GM21526 (cell line): Measurements from ENCODE around the gene OR6A2.
"Not testable (repeated sequence)": the region's sequence is repeated elsewhere in the genome, so short reads cannot be mapped to it uniquely, and the experiment has no call there.

Source experiments
- ATAC-seq: cut with Tn5 transposase; IDR thresholded peaks from one replicate; pipeline ENCODE4 v1.9.1; 2021; ENCODE audit warnings: moderate library complexity; ENCODE audit not compliant: unreplicated experiment, low FRiP score

Gene OR6A2

DNA sequence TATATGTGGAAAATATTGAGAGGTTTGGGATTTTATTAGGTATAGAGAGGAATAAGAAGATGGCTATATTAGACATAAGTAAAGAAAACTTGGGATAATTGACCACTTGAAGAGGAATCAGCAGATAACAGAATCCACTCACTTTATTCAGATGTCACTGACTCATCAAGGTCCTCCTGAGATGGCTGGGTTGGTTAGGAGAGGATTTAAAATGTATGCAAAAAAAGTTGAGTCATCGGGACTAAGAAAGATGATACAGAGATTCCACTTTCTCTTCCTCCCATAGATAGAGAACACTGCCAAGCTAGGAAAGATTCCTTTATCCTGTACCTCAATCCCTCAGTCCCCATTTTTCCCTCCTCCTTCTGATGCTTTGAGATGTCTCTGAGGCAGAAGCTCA is at the start of gene OR6A2:
Gene OR6A2 (minus strand): TSS at position 288 of the 400 bp plus-strand sequence. CDS start 3,981 bp downstream, outside the sequence.
- no peak for ATAC-seq

DNA sequence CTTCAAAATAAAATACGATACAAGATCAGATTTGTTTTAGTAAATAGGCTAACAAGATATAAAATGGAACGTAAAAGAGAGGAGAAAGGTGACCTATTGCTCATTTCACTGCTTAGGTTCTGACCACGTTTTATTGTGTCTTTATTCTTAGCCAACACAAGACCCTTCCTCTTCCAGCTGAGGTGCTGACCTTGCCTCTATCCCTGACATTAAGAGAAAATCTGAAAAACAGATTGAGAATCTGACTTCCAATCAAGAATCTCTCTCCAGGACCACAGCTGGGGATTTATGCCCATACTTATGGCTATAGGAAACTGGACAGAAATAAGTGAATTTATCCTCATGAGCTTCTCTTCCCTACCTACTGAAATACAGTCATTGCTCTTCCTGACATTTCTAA is 45.9 kb upstream of the OR6A2 start, which contains the start of gene OR10A5:
Gene OR10A5 (plus strand): TSS at position 301 of the 400 bp plus-strand sequence. CDS start 0 bp downstream, at position 301.
- no peak for ATAC-seq

DNA sequence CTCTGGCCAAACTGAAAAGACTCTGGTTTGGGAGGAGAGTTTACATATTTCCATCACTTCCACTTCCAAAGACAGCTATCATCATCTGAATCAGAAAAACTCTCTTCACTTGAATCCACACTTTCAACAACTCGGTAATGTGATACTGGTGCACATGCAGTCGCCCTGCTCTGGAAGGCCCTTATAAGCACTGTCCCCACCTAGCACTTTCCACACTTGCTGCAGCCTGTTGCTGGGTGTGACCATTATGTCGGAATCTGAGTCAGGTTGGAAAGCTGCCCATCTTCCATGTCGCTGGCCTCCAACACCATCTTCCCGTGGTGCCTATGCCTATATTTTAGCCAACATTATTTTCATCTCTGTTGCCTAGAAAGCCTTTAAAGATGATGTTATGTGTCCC is 44.9 kb upstream of the OR6A2 start:
- no peak for ATAC-seq

DNA sequence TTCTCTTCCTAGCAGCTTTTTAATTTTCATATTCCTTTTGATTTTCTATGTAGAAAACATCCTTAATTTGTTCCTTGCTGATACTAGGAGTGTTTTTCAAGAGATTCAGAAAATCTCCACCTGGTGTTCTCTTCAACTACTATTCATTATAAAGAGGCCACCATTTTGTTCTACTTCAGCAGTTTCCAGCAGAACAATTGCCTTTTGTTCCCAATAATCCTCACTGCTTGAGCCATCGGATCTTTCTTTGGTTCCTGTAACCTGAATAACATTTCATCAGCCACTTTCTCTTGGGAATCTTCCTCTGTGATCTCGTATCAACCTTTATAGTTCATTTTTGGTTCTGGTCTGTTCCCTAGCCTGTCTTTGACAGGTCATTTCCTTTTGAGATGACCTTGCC is 44.2 kb upstream of the OR6A2 start:
- no peak for ATAC-seq

DNA sequence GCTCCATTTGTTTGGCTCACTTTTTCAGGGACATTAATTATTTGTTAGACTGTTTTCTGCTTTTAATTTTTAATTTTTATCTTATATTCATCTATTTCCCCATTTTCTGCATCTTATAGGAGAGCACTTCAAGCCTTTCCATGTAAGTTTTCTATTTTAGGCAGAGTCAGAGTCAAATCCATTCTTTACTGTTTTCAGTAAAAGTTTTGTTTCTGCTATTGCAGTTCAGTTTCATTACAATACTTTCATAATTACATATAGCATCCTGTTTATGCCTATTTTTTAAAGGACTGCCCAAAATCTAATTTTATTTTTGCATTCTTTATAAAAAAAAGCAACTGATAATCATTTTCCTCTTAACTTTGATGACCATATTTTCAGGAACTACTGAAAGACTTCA is 42.2 kb upstream of the OR6A2 start:
- ATAC-seq: no peak

DNA sequence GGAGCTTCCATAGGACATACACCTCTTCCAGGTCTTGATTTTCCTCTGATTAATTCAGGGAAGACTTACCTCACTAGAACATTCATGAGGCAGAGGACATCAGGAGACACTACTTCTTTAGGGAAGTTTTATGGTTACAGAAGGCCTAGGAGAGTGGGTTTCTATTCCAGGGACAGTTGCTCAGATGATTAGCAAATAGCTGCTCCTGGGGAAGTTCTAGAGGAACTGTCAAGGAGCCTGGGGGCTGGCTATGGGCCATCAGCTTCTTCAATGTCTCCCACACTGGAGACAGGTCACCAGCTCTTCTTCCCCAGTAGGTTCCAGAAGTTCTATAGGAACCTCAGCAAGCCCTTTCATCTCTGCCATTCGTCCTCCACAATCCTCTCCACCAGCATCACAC is 34.5 kb upstream of the OR6A2 start:
- ATAC-seq: no peak

DNA sequence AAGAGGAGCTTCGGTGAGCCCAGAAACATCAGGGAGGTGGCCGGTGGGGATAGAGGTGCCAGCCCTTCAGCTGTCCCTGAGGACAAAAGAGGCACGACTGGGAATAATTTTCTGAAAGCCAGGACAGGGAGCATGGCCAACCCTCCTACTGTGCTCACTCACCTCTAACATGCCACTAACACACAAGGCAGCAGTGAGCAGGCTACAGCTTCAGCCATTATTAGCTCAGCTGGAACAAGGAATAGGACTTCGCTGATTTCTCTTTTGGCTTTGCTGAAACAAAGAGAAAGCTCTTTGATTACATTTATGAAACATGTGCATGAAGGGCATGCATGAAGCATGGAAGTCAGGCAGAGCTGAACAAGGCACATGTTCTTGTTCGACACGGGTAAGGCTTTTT is 33.9 kb upstream of the OR6A2 start:
- no peak for ATAC-seq

DNA sequence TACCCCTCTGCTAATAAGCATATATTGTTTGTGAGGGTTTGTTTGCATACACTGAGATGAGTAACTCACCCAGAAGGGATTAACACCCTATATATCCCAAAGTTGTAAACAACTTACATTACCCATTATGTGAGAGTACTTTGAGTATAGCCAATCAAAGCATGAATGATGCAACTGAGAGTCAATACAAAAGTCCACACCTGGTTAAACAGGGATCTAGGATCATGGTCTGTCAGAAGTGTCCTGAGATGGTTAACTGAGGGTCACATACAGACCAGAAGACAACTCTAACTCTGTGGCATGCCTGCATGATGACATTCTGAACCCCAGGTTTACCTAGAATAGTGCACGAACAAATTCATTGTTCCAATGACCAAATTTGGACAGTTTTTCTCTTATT is 28.6 kb upstream of the OR6A2 start:
- no peak for ATAC-seq

DNA sequence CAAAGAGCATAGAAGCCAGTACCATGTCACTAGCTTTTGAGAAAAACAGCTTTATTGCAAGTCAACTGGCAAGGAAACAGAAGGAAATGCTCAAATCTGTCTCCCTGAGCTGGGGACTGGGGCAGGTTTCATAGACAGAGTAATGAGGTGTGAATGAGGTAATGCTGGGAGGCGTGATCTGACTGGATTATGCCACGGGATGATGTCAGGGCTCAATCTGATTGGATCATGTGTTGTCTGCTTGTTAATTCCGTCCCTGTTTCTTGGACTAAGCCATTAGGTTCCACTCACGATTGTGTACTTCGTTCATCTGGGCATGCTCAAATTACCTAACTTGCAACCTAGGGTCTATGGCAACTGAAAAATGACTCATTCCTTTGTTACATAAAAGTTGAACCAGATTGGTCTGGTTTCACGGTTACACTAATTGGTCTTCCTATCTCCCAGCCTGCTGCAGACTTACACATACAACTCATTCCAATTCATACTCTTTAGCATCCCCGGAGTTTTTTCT is 25.8 kb upstream of the OR6A2 start:
- no peak for ATAC-seq

DNA sequence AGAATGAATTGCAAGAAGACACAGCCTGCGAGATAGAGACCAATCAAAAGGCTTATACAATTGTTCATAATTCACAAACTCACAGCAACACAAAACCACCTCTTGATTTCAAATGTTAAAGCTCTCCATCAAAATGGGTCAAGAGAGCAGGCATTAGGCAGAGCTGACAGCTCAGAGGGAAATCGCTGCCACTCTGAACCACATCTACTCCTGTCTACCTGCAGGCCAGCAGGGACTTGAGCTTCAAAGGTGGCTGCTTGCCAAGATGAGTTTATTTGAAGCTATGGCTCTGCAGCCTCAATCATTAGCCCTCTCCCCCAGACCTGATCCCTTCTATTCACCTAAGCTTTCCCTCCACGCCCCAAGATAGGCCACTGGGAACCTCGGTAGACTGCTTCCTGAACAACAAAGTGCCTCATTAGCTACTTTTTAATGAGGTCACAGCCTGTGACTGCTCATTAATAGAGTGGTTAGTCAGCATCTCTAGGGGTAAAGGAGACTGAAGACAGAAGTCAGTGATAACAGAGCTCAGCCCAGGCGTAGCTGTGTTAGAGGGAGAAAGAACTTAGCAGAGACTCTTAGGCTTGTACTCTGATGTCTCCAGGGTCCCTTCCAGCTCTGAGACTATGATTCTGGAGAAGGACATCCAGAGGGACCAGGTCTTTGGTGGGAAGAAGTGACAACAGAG is 24.8 kb upstream of the OR6A2 start:
- ATAC-seq: no peak

DNA sequence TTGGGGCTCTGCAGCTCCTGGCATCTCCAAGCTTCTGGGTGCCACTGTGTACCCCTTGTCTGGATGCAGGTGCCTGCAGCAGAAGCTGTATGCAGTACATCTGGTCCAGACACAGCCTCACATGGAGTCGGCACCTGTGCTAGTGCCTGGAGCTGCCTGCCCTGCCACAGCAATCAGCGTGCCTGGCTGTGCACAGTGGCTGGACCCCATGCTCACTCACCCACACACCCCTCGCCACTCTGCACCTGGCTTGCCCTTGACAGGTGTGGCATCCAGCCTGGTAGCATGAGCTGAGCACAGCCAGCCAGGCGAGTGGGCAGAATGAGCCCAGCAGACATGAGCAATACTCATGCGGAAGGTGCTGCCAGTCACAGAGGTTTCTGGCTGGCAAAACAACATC is 19.5 kb upstream of the OR6A2 start:
- no peak for ATAC-seq

DNA sequence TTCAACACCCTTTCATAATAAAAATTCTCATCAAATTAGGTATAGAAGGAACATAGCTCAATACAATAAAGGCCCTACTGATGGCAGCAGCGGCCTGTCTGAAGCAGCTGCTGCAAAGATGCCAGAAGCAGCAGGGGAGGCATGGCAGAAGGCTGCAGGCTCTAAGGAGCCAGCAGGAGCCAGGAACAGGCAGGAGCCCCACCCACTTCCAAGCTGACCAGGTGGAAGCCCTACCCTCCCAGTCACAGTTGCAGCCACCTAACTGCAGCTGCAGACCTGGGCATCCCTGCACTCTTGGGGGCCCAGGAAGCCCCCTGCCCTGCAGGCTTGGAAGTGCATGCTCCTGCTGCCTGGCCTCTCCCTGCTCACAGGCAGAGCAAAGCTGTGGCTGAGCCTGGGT is 18.2 kb upstream of the OR6A2 start:
- ATAC-seq: no peak

DNA sequence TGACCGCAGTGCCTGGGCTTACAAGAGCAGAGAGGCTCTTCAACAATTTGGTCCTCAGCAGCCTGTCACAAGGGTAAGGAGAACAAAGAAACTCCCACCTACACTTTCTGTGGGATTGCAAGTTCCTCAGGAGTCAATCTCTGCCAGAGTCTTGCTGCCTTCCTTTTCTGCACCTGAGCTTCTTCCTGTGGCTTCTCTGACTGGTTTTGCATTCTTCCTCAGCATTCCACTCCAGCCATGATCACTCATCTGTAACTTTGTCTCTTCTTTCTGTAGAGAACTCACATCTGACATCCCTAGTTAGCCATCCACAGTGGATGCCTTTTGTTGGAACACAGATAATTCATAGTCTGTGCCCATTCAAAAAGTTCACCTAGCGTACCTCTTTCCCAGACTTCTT is 14.2 kb upstream of the OR6A2 start:
- no peak for ATAC-seq

DNA sequence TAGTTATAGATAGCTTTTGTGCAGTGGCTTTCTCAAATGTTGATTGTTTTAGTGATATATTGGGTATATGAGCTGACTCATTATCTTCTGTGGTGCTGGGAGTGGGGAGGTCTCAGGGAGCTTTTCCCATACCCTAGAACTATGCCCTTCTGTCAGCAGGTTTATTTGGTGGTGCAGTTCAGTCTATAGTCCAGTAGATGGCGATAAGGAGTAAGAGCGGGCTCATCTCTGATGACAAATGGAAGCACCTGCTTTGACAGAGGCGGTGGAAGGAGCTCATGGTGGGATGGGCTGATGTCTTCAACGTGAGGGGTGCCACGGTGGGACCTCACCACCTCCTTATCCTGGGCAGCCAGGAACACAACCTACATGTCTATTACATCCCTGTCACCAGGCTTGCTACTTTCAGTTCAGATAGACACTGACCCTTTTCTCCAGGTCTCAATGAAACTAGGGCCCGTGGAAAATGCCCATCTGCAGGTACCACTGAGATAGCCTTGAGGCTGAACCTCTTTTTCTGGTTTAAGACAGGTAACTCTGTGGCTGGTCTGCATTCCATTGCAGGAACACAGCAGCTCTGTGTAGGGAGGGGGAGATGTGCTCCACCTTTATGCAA is 13.0 kb upstream of the OR6A2 start:
- ATAC-seq: peak; percentile 93

DNA sequence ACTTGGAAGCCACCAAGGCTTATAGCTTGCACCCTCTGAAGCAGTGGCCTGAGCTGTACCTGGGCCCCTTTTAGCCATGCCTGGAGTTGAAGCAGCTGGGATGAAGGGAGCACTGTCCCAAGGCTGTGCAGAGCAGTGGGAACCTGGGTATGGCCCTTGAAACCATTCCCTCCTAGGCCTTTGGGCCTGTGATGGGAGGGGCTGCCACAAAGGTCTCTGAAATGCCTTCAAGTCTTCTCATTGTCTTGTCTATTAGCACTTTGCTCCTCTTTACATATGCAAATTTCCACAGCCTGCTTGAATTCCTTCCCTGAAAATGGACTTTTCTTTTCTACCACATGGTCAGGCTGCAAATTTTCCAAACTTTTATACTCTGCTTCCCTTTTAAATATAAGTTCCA is 1.6 kb upstream of the OR6A2 start:
- not testable (repeated sequence) for ATAC-seq

DNA sequence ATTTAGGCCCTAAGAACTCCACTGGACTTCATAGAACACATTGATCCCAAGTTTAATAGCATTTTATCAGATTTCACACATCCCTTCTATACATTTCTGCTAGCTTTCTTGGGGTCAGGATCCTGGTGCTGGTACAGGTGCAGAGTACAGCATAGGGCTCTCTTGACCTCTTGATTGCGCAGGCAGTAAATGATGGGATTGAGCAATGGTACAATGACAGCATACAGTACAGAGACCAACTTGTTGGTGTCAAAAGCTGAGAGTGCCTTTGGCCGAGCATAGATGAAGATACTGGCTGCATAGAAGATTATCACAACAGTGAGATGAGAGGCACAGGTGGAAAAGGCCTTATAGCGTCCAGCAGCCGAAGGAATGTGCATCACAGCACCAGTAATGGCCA is 4.8 kb downstream of the OR6A2 start:
- no peak for ATAC-seq

DNA sequence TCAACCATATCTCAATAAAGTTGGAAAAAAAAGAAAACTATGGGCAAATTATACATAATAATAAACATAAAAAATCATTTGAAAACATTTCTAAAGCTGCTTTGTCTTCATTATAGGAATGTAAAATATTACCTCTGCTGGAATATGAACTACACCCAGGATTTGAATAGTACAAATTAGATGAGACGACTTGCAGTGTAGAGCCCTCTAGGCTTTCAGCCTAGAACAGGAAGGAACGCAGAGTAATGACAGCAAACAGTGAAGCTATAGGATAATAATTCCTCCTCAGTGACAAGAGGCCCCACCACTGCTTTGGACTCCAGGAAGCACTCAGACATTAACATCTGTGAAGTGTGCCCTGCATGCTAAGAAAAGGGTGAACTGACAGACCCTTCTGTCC is 8.9 kb downstream of the OR6A2 start:
- ATAC-seq: no peak

DNA sequence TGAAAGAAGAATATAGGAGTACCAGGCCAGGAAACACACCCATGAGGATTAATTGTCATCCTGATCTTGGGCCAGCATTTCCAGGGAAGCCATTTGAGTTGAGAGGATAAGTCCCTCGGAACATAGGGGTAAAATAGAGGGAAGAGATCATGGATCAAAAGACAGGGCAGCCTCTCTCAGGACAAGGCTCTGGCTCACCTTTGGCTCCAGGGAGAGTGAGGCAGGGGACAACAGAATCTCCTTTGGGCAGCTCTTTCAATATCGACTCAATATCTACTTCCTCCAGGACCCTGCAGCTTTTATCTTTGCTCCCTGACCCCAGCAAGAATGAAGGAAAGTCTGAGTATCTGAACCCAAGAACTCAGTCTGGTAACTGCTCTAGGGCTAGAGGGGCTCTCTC is 16.8 kb downstream of the OR6A2 start, which contains the start of gene OR2AG1:
Gene OR2AG1 (plus strand): TSS at position 301 of the 400 bp plus-strand sequence. CDS start 2,018 bp downstream, outside the sequence.
- no peak for ATAC-seq

DNA sequence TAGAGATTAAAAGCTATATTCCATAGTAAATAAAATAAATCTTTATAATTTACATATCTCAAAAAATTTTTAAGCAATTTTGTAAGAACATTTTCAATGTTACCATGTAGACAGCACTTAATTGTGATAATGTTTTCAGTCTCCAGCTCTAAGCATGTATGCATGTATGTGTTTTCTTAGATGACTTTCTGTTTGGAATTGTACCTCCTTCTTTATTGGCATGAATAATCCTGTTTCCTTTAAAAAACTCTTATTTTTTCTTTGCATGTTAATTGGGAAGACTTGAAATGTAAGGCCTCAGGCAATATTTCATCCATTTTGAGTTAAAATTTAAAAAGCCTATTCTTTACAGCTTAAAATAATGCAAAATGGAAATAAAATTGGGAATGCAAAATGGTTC is 18.7 kb downstream of the OR6A2 start:
- no peak for ATAC-seq

DNA sequence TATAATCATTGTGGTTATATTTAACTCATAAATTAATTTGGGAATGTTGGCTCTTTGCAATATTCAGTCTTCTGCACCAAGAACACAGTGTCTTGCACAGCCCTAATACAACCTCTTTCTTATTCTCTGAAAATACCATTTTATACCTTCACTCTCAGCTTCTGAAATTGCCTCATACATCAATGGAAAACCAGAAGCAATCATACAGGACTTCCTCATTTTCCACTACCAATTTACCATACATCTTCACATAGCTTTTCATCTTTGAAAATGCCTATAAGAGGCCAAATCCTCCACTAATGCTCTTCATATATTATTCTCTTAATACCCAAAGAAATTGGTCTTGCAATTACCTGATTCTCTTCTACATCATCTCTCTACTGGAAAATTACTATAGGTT is 21.0 kb downstream of the OR6A2 start:
- no peak for ATAC-seq

DNA sequence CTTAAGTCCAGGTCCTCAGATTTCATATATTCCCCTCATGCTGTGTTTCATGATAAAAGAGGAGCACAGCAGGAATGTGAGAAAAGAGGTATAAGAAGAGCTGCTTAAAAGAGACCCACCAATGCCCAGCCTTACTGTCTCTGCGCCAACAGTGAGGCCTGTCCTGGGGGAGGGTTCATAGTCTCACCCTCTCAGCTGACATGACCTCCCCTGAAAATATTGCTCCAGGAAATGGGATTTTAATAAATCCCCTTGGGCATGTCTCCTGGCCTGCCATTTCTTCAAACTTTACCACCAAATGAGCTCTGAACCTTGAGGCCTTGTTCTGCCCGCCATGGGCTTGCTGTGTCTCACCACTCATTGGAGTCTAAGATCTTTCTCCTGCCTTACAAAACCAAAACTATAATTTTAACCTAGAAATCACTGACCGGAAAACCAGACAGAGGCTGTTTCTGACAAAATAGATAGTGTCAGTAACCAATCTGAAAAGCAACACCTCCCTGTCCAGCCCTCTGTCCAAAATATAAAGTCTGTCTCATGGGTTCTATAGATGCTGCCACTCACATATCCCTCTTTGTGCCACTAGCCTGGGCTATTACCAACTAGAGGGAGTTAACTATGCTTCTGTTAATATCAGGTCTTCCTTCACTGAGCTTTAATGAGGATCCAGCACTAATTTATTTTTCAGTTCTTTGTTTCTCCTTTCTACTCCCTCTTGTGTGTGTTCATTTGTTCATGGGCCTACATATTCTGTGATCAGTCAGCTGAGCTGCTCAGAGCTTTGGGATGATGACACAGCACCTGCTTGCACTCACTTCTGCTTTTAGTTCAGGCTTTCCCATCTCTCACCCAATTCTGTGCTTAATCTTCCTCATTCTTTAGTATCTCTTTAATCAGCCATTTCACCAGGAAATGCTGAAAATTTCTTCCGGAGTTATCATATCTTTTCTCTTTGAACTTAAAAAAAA is 27.3 kb downstream of the OR6A2 start, which contains the start of gene OR2AG2:
Gene OR2AG2 (minus strand): TSS at position 51 of the 968 bp plus-strand sequence. CDS start 3,019 bp downstream, outside the sequence.
- ATAC-seq: peak; percentile 92
